Retinal pigment epithelial cell (primary cell): ENCODE measurements around the gene RGS4.

Experiments
- DNase-seq: peaks from one replicate; pipeline ENCODE4 v3.0.0-alpha.2; 2010; ENCODE audit warnings: low read depth
- H3K4me3 ChIP-seq: 2 replicates; pipeline ENCODE4 v1.5.1; 2011; ENCODE audit warnings: mild to moderate bottlenecking, low read length, control low read depth, moderate library complexity
- TF ChIP-seq, protein P1 (sequence below): conservative IDR thresholded peaks from 2 replicates; pipeline ENCODE4 v1.5.1; 2011; ENCODE audit warnings: low read depth, low read length, control low read depth, inconsistent platforms

The RGS4 gene

DNA sequence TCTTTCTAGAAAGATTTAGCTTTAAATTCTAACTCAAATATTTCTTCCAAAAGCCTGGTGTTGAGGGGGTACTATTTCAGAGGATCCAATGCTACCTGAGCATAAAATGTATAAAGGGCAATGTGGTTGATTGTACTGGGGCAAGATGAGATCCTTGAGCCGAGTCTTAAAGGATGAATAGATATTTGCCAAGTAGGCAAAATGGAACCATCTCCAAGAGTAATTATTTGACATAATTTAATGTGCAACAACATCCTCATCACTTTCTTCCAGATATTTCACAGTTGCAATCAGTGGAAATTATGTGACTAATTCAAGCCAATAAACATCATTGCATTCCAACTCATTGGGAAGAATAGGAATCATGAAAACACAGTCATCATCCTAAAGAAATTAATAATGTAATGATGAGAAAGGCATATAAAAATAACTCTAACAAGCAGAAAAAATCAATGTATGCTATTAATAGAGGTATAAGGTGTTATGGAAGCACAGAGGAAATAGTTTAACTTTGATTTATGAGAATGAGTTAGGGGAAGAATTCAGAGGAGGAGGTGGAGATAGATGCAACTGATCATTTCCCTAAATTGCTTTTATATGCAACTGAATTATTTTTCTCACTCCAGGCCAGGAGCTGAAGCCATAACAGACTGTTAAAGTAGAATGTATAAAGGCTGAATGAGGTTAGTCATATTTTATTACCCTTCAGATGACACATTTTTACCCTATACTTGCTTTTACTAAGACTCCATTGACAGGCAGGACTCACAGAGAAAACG is 30.0 kb upstream of the RGS4 start:
- TF ChIP-seq, protein P1, sequence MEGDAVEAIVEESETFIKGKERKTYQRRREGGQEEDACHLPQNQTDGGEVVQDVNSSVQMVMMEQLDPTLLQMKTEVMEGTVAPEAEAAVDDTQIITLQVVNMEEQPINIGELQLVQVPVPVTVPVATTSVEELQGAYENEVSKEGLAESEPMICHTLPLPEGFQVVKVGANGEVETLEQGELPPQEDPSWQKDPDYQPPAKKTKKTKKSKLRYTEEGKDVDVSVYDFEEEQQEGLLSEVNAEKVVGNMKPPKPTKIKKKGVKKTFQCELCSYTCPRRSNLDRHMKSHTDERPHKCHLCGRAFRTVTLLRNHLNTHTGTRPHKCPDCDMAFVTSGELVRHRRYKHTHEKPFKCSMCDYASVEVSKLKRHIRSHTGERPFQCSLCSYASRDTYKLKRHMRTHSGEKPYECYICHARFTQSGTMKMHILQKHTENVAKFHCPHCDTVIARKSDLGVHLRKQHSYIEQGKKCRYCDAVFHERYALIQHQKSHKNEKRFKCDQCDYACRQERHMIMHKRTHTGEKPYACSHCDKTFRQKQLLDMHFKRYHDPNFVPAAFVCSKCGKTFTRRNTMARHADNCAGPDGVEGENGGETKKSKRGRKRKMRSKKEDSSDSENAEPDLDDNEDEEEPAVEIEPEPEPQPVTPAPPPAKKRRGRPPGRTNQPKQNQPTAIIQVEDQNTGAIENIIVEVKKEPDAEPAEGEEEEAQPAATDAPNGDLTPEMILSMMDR = no peak
- no peak overlapping the region for H3K4me3 ChIP-seq
- no peak for DNase-seq

DNA sequence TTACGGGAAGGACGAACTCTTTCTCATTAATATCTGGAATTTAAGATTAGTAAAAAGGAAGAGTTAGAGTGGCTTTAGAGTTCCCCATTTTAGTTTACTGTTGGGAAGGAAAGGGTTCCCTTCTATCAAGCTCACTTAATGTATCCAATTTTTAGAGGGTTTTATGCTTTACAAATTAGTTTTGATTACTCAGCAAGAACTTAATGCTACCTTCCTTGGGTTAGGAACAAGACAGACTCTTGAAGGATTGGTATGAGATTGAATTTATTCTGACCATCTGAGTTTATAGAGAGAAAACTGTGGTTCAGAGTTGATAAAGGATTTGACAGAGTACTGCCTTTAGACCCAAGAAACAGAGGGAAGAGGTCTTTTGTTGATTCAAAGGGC is 29.5 kb upstream of the RGS4 start:
- no peak for DNase-seq
- no peak overlapping the region for H3K4me3 ChIP-seq
- TF ChIP-seq, protein P1 = no peak

DNA sequence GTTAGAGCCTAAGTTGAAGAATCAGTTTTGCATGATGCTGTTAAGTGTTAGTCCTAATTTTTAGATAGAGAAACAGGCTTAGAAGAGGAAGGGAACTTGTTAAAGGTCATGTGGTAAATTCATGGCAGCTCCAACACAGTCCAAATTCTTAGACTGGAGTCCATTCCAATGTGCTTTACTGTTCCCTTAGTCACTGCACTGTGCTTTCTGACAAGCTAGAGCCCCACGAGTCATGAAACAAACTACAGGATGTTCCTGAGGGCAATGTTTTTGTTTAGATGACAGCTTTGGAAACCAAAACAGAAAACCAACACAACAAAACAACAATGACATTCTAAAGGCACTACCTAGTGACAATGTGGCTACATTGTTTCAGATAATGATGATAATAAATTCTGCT is 23.1 kb upstream of the RGS4 start:
- no peak for DNase-seq
- TF ChIP-seq, protein P1 = no peak
- H3K4me3 ChIP-seq = no peak overlapping the region

DNA sequence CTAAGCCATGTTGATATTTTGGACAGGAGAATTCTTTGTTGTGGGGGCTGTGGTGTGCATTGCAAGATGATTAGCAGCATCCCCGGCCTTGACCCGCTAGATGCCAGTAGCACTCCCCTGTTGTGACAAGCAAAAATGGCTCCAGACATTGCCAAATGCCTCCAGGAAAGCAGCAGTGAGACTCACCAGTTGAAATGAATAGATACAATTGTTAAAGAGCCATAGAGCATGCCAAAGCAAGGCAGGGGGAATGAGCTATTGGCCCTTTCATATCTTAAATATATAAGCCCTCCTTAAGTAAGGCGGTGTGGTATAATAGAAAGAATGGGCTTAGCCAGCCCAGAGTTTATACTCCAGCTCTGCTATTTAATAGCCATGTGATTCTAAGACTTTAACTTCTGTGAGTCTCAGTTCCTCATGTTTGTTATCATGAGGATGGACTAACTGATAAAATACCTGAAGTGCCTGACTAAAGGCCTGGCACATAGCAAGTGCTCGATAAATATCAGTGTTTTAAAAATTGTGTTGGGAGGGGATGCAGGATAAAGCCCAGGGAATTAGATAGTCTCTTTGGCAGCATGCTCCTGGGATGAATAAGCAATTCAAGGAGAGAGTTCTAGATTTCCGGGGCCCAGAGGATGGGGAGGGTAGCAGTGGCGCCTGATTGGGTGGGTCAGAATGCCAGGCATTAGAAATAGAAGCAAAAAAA is 21.1 kb upstream of the RGS4 start:
- DNase-seq = no peak
- H3K4me3 ChIP-seq = no peak overlapping the region
- TF ChIP-seq, protein P1 = no peak

DNA sequence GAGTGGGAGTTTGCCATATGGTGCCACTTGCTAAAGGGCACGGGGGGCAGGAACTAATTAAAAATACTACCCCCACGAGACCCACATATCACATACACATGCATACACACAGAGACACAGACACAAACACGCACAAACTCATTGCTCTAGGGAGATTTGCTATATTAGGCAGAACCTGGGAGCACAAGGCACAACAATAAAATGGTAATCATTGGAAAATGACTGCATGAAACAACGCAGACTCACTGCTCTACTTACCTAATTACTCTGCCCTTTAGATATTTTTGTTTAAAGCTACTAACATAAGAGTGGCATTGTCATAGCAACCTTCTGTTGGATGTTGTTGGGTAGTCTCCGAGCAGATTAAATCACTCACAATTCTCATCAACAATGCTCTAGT is 20.3 kb upstream of the RGS4 start:
- TF ChIP-seq, protein P1 = no peak
- no peak for DNase-seq
- no peak overlapping the region for H3K4me3 ChIP-seq

DNA sequence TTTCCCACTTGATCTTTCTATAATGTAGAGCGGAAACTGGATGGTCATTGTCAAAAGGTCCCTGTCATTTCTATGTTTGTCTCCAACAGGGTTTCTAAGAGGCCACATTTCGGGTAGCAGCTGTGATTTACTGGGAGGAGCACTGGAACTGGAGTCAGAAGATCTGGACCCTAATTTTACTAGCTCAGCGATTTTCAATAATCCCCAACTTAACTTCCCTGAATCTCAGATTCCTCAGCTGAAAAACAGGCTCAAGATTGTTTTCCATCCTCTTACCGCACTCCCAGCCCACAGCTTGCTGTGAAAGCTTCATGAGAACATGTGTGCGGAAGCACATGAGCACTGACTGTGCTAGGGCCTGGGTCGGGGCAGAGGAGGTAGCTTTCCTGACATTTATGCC is 19.9 kb upstream of the RGS4 start:
- H3K4me3 ChIP-seq = no peak overlapping the region
- no peak for DNase-seq
- TF ChIP-seq, protein P1 = no peak

DNA sequence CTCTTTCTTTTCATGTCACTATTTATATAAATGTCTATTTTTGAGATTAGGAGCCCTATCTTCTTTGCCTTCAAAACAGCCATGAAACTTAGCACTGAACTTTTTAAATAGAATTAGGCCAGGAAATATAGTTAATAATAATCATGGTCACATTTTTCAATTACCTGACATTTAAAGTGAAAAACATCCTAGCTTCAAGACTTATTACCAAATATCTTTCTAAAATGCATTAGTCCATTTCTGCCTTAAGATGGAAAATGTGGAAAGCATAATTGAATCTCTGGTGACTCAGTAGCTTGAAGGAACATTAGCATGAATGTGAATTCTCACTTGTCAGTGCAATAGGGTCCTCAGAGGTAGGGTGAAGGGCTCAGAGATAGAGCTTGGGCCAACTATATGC is 18.7 kb upstream of the RGS4 start:
- no peak for DNase-seq
- TF ChIP-seq, protein P1 = no peak

More for the DNA sequence above, 18.7 kb upstream of the RGS4 start:
- no peak overlapping the region for H3K4me3 ChIP-seq
